Choroid plexus epithelial cell (primary cell): ENCODE results near the gene ST6GALNAC3.

Source experiments
- DNase-seq: peaks from one replicate; pipeline ENCODE4 v3.0.0-alpha.2; 2010; ENCODE audit warnings: low read depth
- H3K4me3 ChIP-seq: 2 replicates; pipeline ENCODE4 v1.5.1; 2011; ENCODE audit warnings: low read depth, mild to moderate bottlenecking, control low read depth, low read length, moderate library complexity
- TF ChIP-seq, protein P1 (sequence below): conservative IDR thresholded peaks from 2 replicates; pipeline ENCODE4 v1.5.1; 2011; ENCODE audit warnings: low read depth, mild to moderate bottlenecking, control low read depth, inconsistent platforms, low read length, moderate library complexity

ST6GALNAC3 gene

DNA sequence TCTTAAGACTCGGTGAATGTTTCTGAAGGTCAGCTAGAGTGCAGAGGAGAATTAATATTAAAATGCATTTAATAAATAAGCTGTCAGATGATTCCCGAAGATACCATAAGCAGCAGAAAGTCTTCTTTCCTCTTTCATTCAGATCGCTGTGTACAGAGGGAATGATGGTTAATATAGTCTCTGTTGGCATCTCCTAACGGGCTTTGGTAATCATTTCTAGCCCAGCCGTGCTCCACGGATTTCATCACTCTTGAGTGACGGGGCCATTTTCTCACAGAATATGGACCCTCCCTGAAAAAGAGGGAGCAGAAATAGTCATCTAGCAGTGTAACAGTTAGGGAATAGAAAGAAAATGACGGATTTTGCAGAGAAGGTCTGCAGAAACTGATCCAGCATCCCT is 103.1 kb downstream of the ST6GALNAC3 start:
- H3K4me3 ChIP-seq: no peak overlapping the region
- DNase-seq: no peak
- TF ChIP-seq, protein P1, sequence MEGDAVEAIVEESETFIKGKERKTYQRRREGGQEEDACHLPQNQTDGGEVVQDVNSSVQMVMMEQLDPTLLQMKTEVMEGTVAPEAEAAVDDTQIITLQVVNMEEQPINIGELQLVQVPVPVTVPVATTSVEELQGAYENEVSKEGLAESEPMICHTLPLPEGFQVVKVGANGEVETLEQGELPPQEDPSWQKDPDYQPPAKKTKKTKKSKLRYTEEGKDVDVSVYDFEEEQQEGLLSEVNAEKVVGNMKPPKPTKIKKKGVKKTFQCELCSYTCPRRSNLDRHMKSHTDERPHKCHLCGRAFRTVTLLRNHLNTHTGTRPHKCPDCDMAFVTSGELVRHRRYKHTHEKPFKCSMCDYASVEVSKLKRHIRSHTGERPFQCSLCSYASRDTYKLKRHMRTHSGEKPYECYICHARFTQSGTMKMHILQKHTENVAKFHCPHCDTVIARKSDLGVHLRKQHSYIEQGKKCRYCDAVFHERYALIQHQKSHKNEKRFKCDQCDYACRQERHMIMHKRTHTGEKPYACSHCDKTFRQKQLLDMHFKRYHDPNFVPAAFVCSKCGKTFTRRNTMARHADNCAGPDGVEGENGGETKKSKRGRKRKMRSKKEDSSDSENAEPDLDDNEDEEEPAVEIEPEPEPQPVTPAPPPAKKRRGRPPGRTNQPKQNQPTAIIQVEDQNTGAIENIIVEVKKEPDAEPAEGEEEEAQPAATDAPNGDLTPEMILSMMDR: no peak

DNA sequence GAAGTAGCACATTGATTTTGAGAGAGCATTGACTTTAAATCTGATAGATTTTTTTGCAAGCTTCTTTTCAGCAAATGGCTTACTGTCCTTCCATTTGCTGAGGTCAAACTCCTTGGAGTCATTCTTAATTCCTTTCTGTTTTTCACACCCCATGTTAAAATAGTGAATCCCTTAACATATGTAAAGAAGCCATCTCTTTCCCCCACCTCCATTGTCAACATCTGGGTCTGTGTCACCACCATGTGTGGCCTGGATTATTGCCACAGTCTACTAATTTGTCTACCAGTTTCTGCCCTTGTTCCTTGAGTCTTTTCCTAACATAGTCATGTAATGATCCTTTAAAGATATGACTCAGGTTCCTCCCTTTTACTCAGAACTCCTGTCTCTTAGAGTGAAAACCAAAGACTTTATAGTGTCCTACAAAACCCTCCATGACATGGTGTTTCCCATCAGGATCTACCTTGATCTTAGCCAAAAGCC is 104.7 kb downstream of the ST6GALNAC3 start:
- TF ChIP-seq, protein P1: no peak
- H3K4me3 ChIP-seq: no peak overlapping the region
- DNase-seq: no peak

DNA sequence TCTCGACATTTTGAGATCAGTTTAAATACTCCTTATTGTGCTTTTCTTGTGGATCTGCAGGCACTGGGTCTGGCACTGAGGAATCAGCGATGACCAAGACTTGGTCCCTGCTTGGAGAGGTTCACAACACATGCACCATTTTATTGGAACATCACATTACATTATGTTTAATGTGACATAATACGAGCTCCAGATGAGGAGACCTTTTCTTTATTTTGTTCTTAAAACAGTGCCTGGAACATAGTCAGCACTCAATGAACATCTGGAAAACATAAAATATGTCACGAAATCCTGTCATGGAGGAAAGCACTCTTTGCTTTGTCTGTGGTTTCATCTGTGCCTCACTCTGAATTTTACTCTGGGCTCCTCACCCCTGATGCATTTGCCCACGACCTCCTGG is 110.7 kb downstream of the ST6GALNAC3 start:
- no peak overlapping the region for H3K4me3 ChIP-seq
- TF ChIP-seq, protein P1: no peak
- no peak for DNase-seq

DNA sequence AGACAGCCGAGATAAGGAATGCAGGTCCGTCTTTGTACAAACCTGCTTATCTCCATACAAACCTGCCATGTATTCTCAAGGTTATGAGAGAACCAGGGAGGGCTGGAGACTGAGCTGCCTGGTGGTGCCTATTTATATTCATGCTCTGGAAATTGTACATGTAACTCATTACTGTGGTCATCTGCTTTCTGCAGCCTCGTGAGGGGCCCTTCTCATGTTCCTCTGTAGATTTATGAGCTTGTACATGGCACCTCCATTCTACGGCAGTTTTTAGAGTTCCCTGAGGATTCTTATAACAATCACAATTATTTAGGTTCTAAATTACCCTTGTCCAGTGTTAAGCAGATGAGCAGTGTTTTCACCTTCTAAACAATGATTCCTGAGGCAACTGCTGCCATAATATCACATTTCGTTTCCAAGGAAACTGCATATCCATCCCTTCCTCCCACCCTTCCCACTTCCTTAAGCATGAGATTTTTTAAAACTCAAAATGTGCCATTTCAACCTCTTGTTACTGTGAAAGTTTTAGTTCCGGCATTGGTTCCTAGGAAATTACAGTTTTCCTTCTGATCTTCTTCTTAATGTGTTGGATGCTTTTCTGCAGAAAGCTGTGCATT is 112.1 kb downstream of the ST6GALNAC3 start:
- DNase-seq: no peak
- TF ChIP-seq, protein P1: no peak

DNA sequence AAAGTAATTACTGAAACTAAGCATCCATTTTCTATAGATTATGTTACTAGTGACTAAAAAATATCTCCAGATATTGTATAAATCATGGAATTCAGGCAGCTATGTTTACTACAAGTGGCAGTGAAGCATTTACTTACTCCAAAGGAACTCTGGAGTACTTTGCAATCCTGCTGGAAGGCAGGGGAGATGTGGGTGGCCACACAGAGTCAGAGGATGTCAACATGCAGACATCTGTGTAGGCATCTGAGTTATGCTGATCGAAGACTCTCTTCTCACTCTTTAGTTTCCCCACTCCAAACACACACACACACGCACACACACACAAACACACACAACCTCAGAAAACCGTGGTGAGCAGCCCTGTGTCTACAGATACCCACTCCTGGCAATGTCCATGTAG is 112.9 kb downstream of the ST6GALNAC3 start:
- no peak overlapping the region for H3K4me3 ChIP-seq
- DNase-seq: no peak
- TF ChIP-seq, protein P1: no peak

More for the DNA sequence above, 112.1 kb downstream of the ST6GALNAC3 start:
- no peak overlapping the region for H3K4me3 ChIP-seq

DNA sequence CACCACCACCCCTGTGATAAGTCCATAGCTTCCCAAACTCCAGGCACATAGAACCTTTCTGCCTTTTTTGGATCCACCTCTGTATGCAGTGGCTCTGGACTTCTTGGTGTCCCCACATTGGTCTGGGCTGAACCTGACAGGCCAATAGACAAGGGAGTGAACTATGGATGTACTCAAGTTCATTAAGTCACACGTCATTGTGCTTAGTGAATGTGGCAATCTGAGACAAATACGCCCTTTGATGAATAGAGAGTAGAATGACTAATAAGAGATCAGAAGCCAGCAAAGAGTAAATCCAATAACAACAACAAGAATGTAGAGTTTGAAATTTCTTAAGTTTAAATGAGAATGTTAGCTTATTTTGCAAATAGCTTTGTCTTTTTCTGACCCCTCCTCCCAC is 114.8 kb downstream of the ST6GALNAC3 start:
- no peak overlapping the region for H3K4me3 ChIP-seq
- no peak for DNase-seq
- TF ChIP-seq, protein P1: no peak

DNA sequence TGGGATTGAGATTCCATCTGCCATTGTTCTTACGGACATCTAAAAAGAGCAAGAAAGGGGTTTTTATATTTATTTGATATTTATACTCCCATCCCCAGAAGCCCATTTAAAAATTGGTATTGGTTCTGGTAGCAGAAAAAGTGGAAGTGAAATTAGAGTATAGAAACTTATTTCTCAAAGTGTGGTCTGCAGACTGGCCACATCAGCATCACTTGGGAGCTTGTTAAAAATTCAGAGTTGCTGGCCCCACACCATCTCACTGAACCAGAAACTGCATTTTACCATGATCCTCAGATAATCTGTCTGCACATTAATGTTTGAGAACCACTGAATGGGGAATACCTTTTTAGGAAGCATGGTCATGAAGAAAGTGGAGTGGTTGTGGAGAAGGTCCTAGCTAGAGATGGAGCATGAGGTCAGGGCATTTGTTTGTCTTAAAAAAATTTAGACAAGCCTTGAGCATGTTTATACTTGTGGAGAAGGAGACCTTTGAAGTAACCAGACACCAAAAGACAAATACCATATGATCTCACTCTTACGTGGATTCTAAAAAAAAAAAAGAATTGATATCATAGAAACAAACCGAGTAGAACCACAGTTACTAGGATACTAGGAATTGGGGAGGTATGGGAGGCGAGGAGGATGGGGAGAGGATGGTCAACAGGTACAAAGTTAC is 116.3 kb downstream of the ST6GALNAC3 start:
- TF ChIP-seq, protein P1: no peak
- no peak overlapping the region for H3K4me3 ChIP-seq
- no peak for DNase-seq
